HG02588 (cell line): Measurements from ENCODE around the gene OR2T10.
"Not testable (repeated sequence)": the region's sequence is repeated elsewhere in the genome, so short reads cannot be mapped to it uniquely, and the experiment has no call there.

Experiments
- ATAC-seq: cut with Tn5 transposase; IDR thresholded peaks from one replicate; pipeline ENCODE4 v1.9.1; 2021; ENCODE audit warnings: mild to moderate bottlenecking, moderate library complexity; ENCODE audit not compliant: unreplicated experiment

OR2T10 gene

DNA sequence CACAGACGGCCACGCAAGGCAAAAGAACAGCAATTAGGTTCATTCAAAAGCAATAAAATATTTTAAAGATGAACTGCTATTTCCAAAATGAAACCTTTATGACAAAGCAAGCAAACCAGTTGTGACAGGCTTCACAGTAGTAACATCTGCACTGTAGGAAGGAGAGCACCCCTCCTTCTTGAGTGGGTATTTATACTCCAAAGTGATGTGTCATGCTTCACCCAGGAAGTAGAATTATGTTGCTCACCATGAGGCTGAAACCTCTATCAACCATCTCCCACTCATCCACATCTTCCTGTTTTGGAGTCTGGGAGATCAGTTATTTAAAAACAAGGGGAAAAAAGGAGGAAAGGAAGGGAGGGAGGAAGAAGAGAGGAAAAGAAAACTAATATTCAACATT lies 885 bp downstream of the OR2T10 start:
- no peak for ATAC-seq

- ATAC-seq, result no peak
These were observed 4.3 kb downstream of the OR2T10 start for GRCh38 chr1:248593226-248593625.

- ATAC-seq, result no peak
These were observed 4.8 kb downstream of the OR2T10 start for GRCh38 chr1:248592655-248593054.

DNA sequence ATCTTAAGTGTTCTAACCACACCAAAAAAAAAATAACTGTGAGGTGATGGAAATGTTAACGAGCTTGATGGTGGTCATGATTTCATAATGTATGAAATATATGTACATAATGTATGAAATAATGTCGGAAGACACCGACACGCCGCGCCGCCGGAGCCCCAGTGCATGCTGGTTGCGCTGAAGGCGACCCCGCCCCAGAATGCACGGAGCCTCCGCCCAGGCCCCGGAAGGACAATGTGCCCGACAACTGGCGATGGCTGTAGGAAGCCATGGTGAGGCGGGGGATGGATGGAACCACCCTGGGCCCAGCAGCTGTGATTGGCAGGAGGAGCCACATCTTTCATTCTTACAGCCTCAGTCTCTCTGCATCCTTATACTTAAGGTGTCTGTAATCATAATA lies 7.4 kb downstream of the OR2T10 start:
- no peak for ATAC-seq

DNA sequence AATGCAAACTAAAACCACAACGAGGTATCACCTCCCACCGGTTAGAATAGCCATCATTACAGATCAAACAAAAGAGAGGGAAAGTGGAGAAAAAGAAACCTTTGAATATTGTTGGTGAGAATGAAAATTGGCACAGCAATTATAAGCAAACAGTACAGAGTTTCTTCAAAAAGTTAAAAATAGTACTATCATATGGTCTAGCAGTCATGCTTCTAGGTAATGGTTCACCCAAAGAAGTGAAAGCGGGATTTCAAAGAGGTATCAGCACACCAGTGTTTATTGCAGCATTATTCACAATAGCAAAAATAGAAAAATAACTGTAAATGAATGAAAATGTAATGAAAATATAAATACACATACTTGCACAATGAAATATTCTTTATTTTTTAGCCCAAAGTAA lies 8.2 kb downstream of the OR2T10 start:
- ATAC-seq, result no peak

- ATAC-seq, result no peak
These were observed 12.2 kb downstream of the OR2T10 start for GRCh38 chr1:248585266-248585665.

- no peak for ATAC-seq
These were observed 21.1 kb downstream of the OR2T10 start for GRCh38 chr1:248576260-248576980.

- ATAC-seq, result not testable (repeated sequence)
These were observed 22.8 kb downstream of the OR2T10 start, which contains the start of gene OR2T34 for GRCh38 chr1:248574657-248575056. Gene OR2T34, minus strand, starts transcription at chr1:248574757. Its CDS starts 0 bp downstream, at chr1:248574757.

GRCh38 chr1:248573856-248574255 lies 23.6 kb downstream of the OR2T10 start:
- not testable (repeated sequence) for ATAC-seq

GRCh38 chr1:248572049-248572448 lies 25.5 kb downstream of the OR2T10 start:
- peak; percentile 57 for ATAC-seq

DNA sequence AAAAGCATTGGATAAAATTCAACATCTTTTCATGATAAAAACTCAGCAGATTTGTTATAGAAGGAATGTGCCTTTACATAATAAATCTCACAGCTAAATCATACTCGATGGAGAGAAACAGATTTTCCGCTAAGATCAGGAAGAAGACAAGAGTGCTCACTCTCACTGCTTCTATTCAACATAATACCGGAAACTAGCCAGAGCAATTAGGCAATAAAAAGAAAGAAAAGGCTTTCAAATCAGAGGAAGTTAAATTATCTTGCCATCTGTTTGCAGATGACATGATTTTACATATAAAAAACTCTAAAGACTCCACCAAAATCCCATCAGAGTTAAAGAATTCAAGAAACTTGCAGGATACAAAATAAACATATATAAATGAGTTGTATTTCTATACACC lies 26.7 kb downstream of the OR2T10 start:
- not testable (repeated sequence) for ATAC-seq

- not testable (repeated sequence) for ATAC-seq
These were observed 28.5 kb downstream of the OR2T10 start for GRCh38 chr1:248569049-248569448.

DNA sequence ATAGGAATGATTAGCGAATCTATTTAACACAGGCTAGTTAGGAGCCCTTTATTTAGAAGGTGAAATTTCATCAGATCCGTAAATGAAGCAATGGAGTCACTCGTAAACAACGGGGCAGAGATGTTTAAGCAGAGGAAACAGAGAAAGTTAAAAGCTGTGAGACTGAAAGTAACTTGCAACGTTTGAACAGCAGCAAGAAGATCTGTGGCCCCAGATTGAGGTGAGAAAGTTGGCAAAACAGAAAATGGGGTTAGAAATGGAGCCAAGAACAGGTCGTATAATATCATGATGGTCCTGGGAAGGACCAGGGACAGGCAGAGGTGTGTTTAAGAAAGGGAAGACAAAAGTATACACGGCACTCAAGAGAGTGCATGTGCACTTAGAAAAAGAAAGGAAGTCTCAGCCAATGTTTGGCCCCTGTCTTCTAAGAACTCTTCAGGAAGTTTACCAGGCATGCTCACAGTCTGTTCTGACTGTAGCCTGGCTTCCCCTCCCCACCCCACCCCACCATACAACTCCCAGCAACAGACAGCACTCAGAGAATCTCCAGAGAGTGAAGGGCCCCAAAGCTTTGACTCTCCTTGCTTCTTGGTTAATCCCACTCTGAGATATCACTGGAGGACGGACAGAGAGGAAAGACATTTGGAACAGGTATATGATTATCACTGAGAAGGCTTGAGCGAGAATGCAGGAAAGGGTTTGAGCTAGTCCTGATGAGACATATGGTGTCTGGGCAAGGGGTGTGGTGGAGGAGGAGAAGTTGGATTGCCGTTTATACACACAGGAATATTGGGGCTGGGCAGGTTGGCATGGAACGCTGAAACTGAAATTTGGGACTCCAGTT lies 31.7 kb downstream of the OR2T10 start:
- ATAC-seq, result peak; percentile 71

- ATAC-seq, result not testable (repeated sequence)
These were observed 34.8 kb downstream of the OR2T10 start, which contains the start of gene OR2T29 for GRCh38 chr1:248562672-248563071. Gene OR2T29, minus strand, starts transcription at chr1:248562772. Its CDS starts 3,281 bp downstream, at chr1:248559491.

GRCh38 chr1:248551027-248551426 lies 46.5 kb downstream of the OR2T10 start:
- ATAC-seq, result not testable (repeated sequence)

DNA sequence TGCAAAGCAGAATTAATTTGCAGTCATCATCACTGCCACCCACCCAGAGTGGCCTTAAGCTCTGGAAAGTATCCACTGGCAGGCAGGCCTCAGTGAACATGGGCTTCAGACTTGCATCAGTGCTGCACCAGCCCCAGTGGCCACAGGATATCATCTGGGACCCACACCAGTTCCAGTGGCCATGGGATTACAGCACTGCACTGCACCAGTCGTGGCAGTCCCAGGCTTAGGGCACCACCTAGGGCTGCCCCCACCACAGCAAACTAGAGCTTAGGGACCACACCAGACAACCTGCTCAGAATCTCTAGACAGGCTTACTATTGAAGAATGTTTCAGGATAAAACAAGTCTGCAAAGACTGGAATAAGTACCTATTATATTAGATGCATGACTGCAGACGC lies 50.1 kb downstream of the OR2T10 start:
- not testable (repeated sequence) for ATAC-seq
